IMR-90 (cell line): ENCODE measurements around the gene ADGRD2. TPM values are rescaled to one million over a fixed set of nuclear protein-coding genes. Genes with fewer than 3 reads are reported as not detected.

Experiments used
- ATAC-seq: fragments of 200-7000 bp; cut with Tn5 transposase; 2 replicates; pipeline ENCODE4 v1.9.1; 2020; ENCODE audit warnings: low read depth, mild to moderate bottlenecking, moderate library complexity
- BruUV-seq: library from RNA; stranded (reverse); fragments of 400-500 nt; replicated peaks from 2 replicates; lab custom pipeline; 2021; lab: Mats Ljungman, UMichigan
- CTCF ChIA-PET: fragments of 300-600 bp; formaldehyde crosslinking; extraction: SDS; loops from one replicate; lab custom pipeline; 2021; ENCODE audit warnings: antibody characterized with exemption; lab: Yijun Ruan, JAX
- POLR2A ChIA-PET: fragments of 300-600 bp; sonication (Branson Sonifier 250); formaldehyde crosslinking; loops from one replicate; lab custom pipeline; 2022; ENCODE audit warnings: antibody characterized with exemption; ENCODE audit not compliant: unreplicated experiment; lab: Charles Lee
- DNase-seq: peaks from one replicate; pipeline ENCODE4 v3.0.0; 2013
- H2AFZ ChIP-seq: replicated peaks from 2 replicates; pipeline ENCODE3; 2013; ENCODE audit warnings: low read length, mild to moderate bottlenecking; ENCODE audit not compliant: poor library complexity
- H2AK5ac ChIP-seq: 2 replicates; pipeline ENCODE4 v1.6.1; 2013; ENCODE audit warnings: low read depth, low read length, inconsistent platforms
- H2AK9ac ChIP-seq: replicated peaks from 2 replicates; pipeline ENCODE3; 2013; ENCODE audit warnings: mild to moderate bottlenecking, low read depth, low read length, moderate library complexity; ENCODE audit not compliant: poor library complexity
- H2BK120ac ChIP-seq: 2 replicates; pipeline ENCODE4 v1.6.1; 2013; ENCODE audit warnings: low read depth, low read length, inconsistent platforms
- H2BK15ac ChIP-seq: 3 replicates; pipeline ENCODE4 v1.6.1; 2013; ENCODE audit warnings: low read depth, low read length, inconsistent platforms
- H2BK20ac ChIP-seq: 2 replicates; pipeline ENCODE4 v1.6.1; 2013; ENCODE audit warnings: low read depth, mild to moderate bottlenecking, inconsistent platforms, low read length, moderate library complexity
- H2BK5ac ChIP-seq: 2 replicates; pipeline ENCODE4 v1.6.1; 2013; ENCODE audit warnings: mild to moderate bottlenecking, low read depth, low read length, inconsistent platforms; ENCODE audit not compliant: poor library complexity, severe bottlenecking
- H3K14ac ChIP-seq: replicated peaks from 2 replicates; pipeline ENCODE4 v1.6.1; 2013; ENCODE audit warnings: low read depth, low read length, inconsistent platforms
- H3K18ac ChIP-seq: 2 replicates; pipeline ENCODE4 v1.6.1; 2013; ENCODE audit warnings: low read depth, low read length, control low read depth
- H3K23ac ChIP-seq: 2 replicates; pipeline ENCODE4 v1.6.1; 2013; ENCODE audit warnings: low read depth, low read length, inconsistent platforms
- H3K27ac ChIP-seq: 2 replicates; pipeline ENCODE4 v1.5.1; 2013; ENCODE audit warnings: mild to moderate bottlenecking, control low read depth, low read length; ENCODE audit not compliant: insufficient read depth
- H3K27me3 ChIP-seq: 2 replicates; pipeline ENCODE4 v1.6.1; 2013; ENCODE audit warnings: low read length; ENCODE audit not compliant: control insufficient read depth, insufficient read depth
- H3K36me3 ChIP-seq: 2 replicates; pipeline ENCODE4 v1.6.1; 2013; ENCODE audit warnings: low read length, mixed read lengths; ENCODE audit not compliant: control insufficient read depth, insufficient read depth
- H3K4ac ChIP-seq: 2 replicates; pipeline ENCODE4 v1.6.1; 2013; ENCODE audit warnings: low read depth, low read length, inconsistent platforms
- H3K4me1 ChIP-seq: 2 replicates; pipeline ENCODE4 v1.6.1; 2013; ENCODE audit warnings: low read length, mixed read lengths; ENCODE audit not compliant: control insufficient read depth, insufficient read depth
- H3K4me2 ChIP-seq: 2 replicates; pipeline ENCODE4 v1.6.1; 2013; ENCODE audit warnings: low read depth, mild to moderate bottlenecking, control low read depth, low read length, moderate library complexity
- H3K4me3 ChIP-seq: 2 replicates; pipeline ENCODE4 v1.5.1; 2013; ENCODE audit warnings: low read depth, mild to moderate bottlenecking, control low read depth, low read length, moderate library complexity; ENCODE audit not compliant: insufficient read depth
- H3K56ac ChIP-seq: 2 replicates; pipeline ENCODE4 v1.6.1; 2013; ENCODE audit warnings: low read length, inconsistent platforms; ENCODE audit not compliant: insufficient read depth; ENCODE audit errors: extremely low read depth
- H3K79me1 ChIP-seq, 2 experiments: 2 replicates each; pipeline ENCODE4 v1.6.1; 2013; ENCODE audit warnings: low read length in 2 of 2, inconsistent platforms in 1 of 2, low read depth in 1 of 2
- H3K9ac ChIP-seq: 2 replicates; pipeline ENCODE4 v1.6.1; 2013; ENCODE audit warnings: low read depth, low read length, control low read depth
- H3K9me1 ChIP-seq: 2 replicates; pipeline ENCODE4 v1.6.1; 2013; ENCODE audit warnings: low read length, inconsistent platforms; ENCODE audit not compliant: insufficient read depth
- H3K9me3 ChIP-seq: 2 replicates; pipeline ENCODE4 v1.6.1; 2013; ENCODE audit warnings: low read length; ENCODE audit not compliant: control insufficient read depth, insufficient read depth
- H4K20me1 ChIP-seq: 2 replicates; pipeline ENCODE4 v1.6.1; 2013; ENCODE audit warnings: low read length, inconsistent platforms; ENCODE audit not compliant: insufficient read depth
- H4K5ac ChIP-seq: 2 replicates; pipeline ENCODE4 v1.6.1; 2013; ENCODE audit warnings: mild to moderate bottlenecking, low read depth, low read length, control low read depth
- H4K8ac ChIP-seq, 2 experiments: 2 replicates each; pipeline ENCODE4 v1.6.1; 2013; ENCODE audit warnings: low read depth in 2 of 2, low read length in 2 of 2, control low read depth in 1 of 2, inconsistent platforms in 1 of 2
- H4K91ac ChIP-seq: 2 replicates; pipeline ENCODE4 v1.6.1; 2013; ENCODE audit warnings: low read depth, low read length, inconsistent platforms; ENCODE audit not compliant: insufficient read depth
- BHLHE40 ChIP-seq: fragments of 150-350 bp; IDR thresholded peaks from 2 replicates; pipeline ENCODE4 v1.6.1; 2016; ENCODE audit warnings: mild to moderate bottlenecking, low read depth, low read length
- CEBPB ChIP-seq: IDR thresholded peaks from 2 replicates; pipeline ENCODE4 v1.6.1; 2012; ENCODE audit warnings: low read depth, low read length, improper control_type of control experiment
- CHD1 ChIP-seq: IDR thresholded peaks from 2 replicates; pipeline ENCODE4 v1.6.1; 2012; ENCODE audit warnings: low read depth, low read length, improper control_type of control experiment
- CTCF ChIP-seq: conservative IDR thresholded peaks from 2 replicates; pipeline ENCODE4 v1.5.1; 2012; ENCODE audit warnings: mild to moderate bottlenecking, low read depth, low read length, improper control_type of control experiment
- ELK1 ChIP-seq: fragments of 150-350 bp; IDR thresholded peaks from 2 replicates; pipeline ENCODE4 v1.6.1; 2016; ENCODE audit warnings: low read depth, mild to moderate bottlenecking, low read length, moderate library complexity, borderline replicate concordance
- FOS ChIP-seq: fragments of 150-350 bp; IDR thresholded peaks from 2 replicates; pipeline ENCODE4 v1.6.1; 2016; ENCODE audit warnings: low read depth, low read length
- MAZ ChIP-seq: IDR thresholded peaks from 2 replicates; pipeline ENCODE4 v1.6.1; 2012; ENCODE audit warnings: low read depth, mild to moderate bottlenecking, low read length, improper control_type of control experiment, moderate library complexity, borderline replicate concordance
- NFE2L2 ChIP-seq: fragments of 150-350 bp; IDR thresholded peaks from 2 replicates; pipeline ENCODE4 v1.6.1; 2016; ENCODE audit warnings: low read depth, mild to moderate bottlenecking, low read length
- POLR2A ChIP-seq: IDR thresholded peaks from 2 replicates; pipeline ENCODE4 v1.6.1; 2012; ENCODE audit warnings: mild to moderate bottlenecking, low read depth, low read length
- RAD21 ChIP-seq: IDR thresholded peaks from 2 replicates; pipeline ENCODE4 v1.6.1; 2012; ENCODE audit warnings: low read length, improper control_type of control experiment
- RCOR1 ChIP-seq: IDR thresholded peaks from 2 replicates; pipeline ENCODE4 v1.6.1; 2012; ENCODE audit warnings: mild to moderate bottlenecking, low read length, improper control_type of control experiment; ENCODE audit not compliant: insufficient replicate concordance
- RFX5 ChIP-seq: IDR thresholded peaks from 2 replicates; pipeline ENCODE4 v1.8.0; 2012; ENCODE audit warnings: low read depth, mild to moderate bottlenecking, low read length, moderate library complexity
- SMC3 ChIP-seq: fragments of 150-350 bp; IDR thresholded peaks from 2 replicates; pipeline ENCODE4 v1.6.1; 2016; ENCODE audit warnings: low read depth, mild to moderate bottlenecking, antibody characterized with exemption, low read length, moderate library complexity
- WGBS, 2 experiments: methylation state at CpG; one replicate each; pipeline versions ENCODE4 v1.1.5 to v1.1.7; 2013; ENCODE audit warnings: missing lambda C conversion rate in 2 of 2; ENCODE audit not compliant: insufficient read length in 1 of 2; ENCODE audit errors: extremely low coverage in 2 of 2; 5-methylcytosine and 5-hydroxymethylcytosine counted together
- dilution Hi-C: fragments of 300-500 bp; cut with HindIII; formaldehyde crosslinking; loops from one replicate; pipeline ENCODE4 v1.14.3; 2018; ENCODE audit warnings: low sequenced_read_pairs; ENCODE audit not compliant: unreplicated experiment
- in situ Hi-C: fragments of 300-500 bp; cut with MboI; formaldehyde crosslinking; loops from 3 replicates; pipeline ENCODE4 v1.14.3; 2019; ENCODE audit warnings: low sequenced_read_pairs, inconsistent platforms, mixed read lengths
- intact Hi-C: fragments of 100-400 bp; cut with micrococcal nuclease; formaldehyde crosslinking; loops from 2 replicates; pipeline ENCODE4 v1.10.0; 2022
- polyA plus RNA-seq, 3 experiments: library from polyadenylated mRNA; depleted of rRNA; stranded (reverse); fragments of >200 nt; gene quantifications; 2 replicates each; pipeline ENCODE4 v1.2.3, GENCODE V29; 2012; ENCODE audit warnings: low replicate concordance in 1 of 3
- total RNA-seq: library from RNA; depleted of rRNA; stranded (reverse); fragments of >200 nt; gene quantifications from 2 replicates; pipeline ENCODE4 v1.2.3, GENCODE V29; 2012

ADGRD2 gene
- total and polyA plus RNA-seq, 2 of the 4 experiments (the other 2 are of a cell fraction), result not detected

DNA sequence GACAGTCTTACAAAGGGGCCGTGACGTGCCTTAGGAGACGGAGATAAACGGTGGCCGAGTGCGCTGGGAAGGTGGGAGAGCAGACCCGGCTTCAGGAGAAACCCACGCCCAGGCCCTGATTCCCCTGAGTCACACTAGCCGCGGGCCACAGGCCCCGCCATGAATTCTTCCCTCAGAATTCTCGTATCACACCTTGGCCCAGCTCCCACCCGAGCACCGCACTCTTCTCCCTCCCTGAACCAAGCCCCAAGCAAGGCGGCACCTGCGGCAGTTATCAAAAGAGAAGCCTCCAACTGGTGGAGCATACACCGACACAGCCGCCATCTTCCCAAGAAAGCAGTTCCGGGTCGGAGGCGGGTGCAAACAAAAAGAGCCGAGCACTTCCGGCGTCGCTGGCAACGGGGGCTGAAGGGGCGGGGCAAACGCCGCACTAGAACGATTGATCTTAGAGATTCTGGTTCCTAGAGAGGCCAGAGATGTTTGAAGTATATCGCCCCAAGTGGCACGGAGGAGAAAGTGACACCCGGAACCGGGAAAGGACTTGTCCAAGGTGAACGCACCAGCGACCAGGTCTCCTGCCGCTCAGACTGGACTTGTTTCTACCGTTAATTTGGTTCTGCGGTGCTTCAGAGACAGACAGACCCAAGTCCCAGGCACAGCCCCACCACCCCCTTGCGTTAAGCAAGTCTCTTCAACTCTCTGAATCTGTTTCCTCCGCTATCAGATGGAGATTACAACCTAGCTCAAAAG, 35.0 kb upstream of the ADGRD2 start, which contains the start of gene PSMB7:
Gene PSMB7 (minus strand): TSS at position 341 of the 750 bp plus-strand sequence. CDS start 17 bp downstream, at position 324.
- dilution Hi-C loops (no loop called here), in situ Hi-C loops (loop anchor here (10.0 to 25.0 kb wide), 2 partner anchors 297 to 340 kb away; no protein-coding TSS in a partner anchor), intact Hi-C loops (loop anchor here (5.0 to 10.0 kb wide), 2 partner anchors 200 to 337 kb away; no protein-coding TSS in a partner anchor)
- Histone ChIP-seq H2BK5ac (peak within 1 kb of the TSS; percentile 79), H2AK5ac (peak within 1 kb of the TSS; percentile 96), H3K9me1 (0 out of 2 replicates have a peak, but pooled peaks cover 3% of the 10 kb centered on the region), H3K4me1 (peaks cover 9% of the 10 kb centered on the region), H4K5ac (peak within 1 kb of the TSS; percentile 92), H4K8ac (peak within 1 kb of the TSS; percentile 98), H2AFZ (peak within 1 kb of the TSS; percentile 91), H2BK15ac (peak within 1 kb of the TSS; percentile 41; the same call in 1 of the 3 replicates), H3K36me3 (peaks cover 17% of the 10 kb centered on the region), H3K56ac (peak within 1 kb of the TSS; percentile 82), H4K91ac (peak within 1 kb of the TSS; percentile 97), H3K23ac (peak within 1 kb of the TSS; percentile 88), H3K9me3 (peaks cover 3% of the 10 kb centered on the region), H2BK120ac (peak within 1 kb of the TSS; percentile 67), H3K27me3 (no peaks in the 10 kb centered on the region), H4K20me1 (no peaks in the 10 kb centered on the region; the same call in 1 of the 2 replicates), H3K14ac (peak within 1 kb of the TSS; percentile 98), H3K9ac (peak within 1 kb of the TSS; percentile 89), H3K27ac (peak within 1 kb of the TSS; percentile 71), H3K4me3 (peak within 1 kb of the TSS; percentile 91), H2AK9ac (peak within 1 kb of the TSS; percentile 96), H3K18ac (no peak within 1 kb of the TSS), H3K4ac (peak within 1 kb of the TSS; percentile 99), H3K4me2 (peak within 1 kb of the TSS; percentile 99), H2BK20ac (peak within 1 kb of the TSS; percentile 38), H3K79me1 (peaks cover 23 to 24% of the 10 kb centered on the region in 2 experiments)
- no TSS peak for BruUV-seq
- POLR2A ChIA-PET, result no interaction called here
- CTCF ChIA-PET, result interaction anchor here (1.3 kb wide), 1 partner anchor 15 kb away, joined by 3 read pairs; no protein-coding TSS in a partner anchor
- ATAC-seq (peak; percentile 82), DNase-seq (peak; percentile 96)
- TF ChIP-seq ELK1 (no peak), FOS (no peak), RFX5 (no peak), RAD21 (no peak), SMC3 (no peak), CHD1 (no peak), POLR2A (peak; percentile 83), MAZ (peak; percentile 60; the same call in 1 of the 2 replicates), BHLHE40 (no peak), CEBPB (no peak), CTCF (peak; percentile 72), RCOR1 (no peak), NFE2L2 (no peak)
- 0% methylated on average over 11 of the region's 41 CpGs; no CpG with 5 or more reads in 1 of the 2 experiments for WGBS, 2 experiments
